HG03457 (cell line): ENCODE measurements around the gene SALL2.

Source experiments
- ATAC-seq: cut with Tn5 transposase; IDR thresholded peaks from one replicate; pipeline ENCODE4 v1.9.1; 2021; ENCODE audit warnings: moderate number of reproducible peaks; ENCODE audit not compliant: unreplicated experiment

The SALL2 gene

DNA sequence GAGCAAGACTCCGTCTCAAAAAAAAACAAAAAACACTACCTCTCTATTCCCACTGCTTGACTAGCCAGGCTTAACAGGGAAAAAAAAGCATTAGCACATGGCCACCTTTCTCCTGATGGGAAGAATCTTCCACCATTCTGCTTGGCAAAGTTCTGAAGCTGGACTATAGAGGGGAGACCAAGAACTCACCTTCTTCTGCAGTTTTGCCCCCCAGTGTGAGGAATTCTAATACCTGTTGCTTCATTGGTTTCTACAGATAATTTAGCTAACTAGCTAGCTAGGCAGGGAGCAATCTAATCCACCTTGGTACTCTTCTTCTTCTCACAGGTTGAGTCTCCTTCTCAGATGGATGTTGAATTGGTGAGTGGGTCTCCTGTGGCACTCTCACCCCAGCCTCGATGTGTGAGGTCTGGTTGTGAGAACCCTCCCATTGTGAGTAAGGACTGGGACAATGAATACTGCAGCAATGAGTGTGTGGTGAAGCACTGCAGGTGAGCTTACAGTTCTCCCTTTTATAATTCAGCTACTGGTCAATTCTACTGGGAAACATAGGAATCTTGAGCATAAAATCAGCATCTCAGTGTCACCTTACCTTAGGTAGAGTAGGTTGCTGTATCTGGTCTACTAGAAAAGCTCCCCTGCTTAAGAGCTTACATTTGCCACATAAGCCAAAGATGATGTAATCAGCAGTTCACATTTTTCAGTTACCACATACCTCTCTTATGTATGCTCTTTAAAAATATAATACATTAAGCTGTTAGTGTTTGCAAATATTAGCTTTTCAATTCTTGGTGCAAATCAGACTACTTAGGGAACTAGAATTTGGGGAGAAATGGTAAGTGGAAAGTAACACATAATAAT lies 31.0 kb downstream of the SALL2 start:
- ATAC-seq, result no peak

DNA sequence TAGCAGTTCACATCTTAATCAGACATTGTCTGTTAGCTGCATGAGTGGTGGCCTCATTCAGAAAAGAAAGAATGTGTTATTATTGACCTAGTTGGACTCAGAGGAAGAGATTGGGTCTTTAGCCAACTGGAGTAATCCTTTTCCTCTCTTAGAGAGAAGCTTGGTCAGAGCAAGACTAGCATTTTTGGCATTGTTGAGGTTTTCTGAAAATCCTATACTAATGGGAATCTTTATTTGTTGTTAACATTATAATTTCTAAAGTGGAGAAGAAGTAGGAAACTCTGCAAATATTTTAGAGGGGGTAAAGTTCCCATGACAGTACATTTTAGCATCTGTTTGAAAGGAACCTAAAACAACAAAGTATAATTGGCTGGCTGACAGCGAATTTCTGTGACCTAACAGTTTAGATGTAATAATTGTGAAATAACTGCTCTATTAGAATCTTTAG lies 39.5 kb downstream of the SALL2 start:
- ATAC-seq, result no peak

DNA sequence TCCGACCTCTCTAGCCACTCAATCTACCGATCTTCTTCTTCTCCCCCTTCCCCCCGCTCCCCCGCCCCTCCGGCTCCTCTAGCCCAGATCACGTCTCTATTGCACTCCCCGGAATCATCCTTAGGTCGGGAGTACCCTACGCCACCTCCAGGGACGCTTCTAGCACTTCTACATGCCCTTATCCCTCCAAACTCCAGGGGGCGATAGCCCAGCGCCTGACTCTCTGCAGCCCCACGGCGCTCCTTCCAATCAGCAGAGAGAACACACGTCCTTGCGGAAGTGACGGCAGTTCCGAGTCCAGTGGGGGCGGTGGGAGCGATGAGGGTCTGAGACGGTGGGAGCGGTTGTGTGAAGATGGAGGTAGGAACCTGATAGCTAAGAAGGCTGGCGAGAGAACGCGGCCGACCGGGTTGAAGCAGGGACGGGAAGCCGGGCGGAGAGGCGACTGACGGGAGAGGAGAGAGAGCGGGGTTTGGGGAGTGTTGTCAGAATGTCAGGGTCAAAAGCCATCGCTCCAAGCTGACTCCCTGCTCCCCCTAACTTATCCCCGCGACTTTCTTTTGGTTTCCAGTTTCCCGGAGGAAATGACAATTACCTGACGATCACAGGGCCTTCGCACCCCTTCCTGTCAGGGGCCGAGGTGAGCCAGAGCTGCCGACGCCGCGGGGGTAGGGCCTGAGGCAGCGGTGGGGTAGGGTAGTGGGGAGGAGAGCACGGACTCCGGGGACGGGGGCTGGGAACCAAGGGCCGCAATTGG lies 49.0 kb downstream of the SALL2 start, which contains the start of the genes RAB2B and TOX4:
Gene RAB2B (minus strand): TSS at position 35 of the 757 bp plus-strand sequence. CDS start 87 bp downstream, outside the sequence.
Gene TOX4 (plus strand): TSS at position 271 of the 757 bp plus-strand sequence. CDS start 84 bp downstream, at position 355.
- peak; percentile 99 for ATAC-seq

DNA sequence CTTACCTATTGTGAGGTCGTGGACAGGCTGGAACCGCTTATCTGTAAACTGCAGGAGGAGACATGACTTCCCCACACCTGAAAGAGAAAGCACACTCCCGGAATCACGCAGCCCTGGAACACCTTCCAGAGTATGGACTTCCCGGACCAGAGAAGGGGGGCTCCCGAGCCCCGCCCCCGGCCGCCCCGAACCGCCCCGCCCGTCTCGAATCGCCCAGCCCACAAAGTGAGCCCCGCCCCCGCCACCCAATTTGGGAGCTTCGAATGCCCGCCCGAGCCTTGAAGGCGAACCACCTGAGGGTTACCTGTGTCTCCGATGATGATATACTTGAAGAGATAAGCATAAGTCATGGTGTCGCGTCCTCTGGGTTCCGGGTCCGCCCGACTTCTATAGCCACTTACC lies 49.6 kb downstream of the SALL2 start:
- ATAC-seq, result peak; percentile 11

DNA sequence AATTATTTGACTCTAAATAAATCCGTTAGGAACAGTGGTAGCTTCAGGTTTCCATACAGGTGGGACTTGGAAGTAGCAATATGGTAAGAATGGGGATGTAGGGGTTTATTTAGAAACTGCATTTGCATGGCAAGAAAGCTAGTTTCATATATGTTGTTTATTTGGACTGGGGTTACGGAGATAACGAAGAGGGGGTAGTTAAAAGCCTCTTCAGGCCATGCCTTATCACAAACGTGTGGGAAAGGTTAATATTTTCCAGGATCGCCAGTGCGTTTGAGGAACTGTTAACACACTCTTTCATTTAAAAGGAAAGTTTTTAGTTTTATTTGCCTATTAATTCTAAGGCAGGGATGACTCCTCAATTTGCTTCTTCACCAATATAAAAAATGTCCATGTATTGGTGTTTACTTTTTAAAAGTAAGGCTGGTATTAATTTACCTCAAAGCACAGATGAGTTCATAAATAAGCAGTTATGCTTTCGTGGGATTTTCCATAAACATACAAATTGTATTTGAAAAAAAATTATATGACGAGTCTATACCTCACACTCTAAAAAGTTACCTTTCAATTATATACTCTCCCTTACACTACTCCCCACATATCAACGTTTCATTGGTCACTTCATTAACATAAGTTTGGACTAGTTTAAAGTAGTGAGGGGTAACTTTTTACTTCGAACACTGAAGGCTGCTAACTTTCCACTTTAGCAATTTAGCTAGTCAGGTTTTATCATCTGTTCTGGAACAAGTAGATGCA lies 50.2 kb downstream of the SALL2 start:
- no peak for ATAC-seq
